ENCODE data around the gene ZBTB21.

GRCh38 chr21:41987310-41987709 lies 22.9 kb downstream of the ZBTB21 start:
- no peak for TF ChIP-seq CTCF (IDR thresholded peaks at IDR 0.05)
- TF ChIP-seq POLR2AphosphoS5 (IDR thresholded peaks at IDR 0.05): no peak
- no peak for TF ChIP-seq POLR2A (IDR thresholded peaks at IDR 0.05)
